B cell (primary cell): ENCODE measurements around the gene NTRK3. TPM values are rescaled to one million over a fixed set of nuclear protein-coding genes. Genes with fewer than 3 reads are reported as not detected.

Experiments
- ATAC-seq: fragments of 200-7000 bp; cut with Tn5 transposase; one replicate; pipeline ENCODE4 v1.10.0; 2021; ENCODE audit warnings: low read depth, mild to moderate bottlenecking, moderate number of reproducible peaks, moderate library complexity
- CTCF ChIA-PET: fragments of 350-600 bp; sonication (Branson Sonifier 250); formaldehyde crosslinking; loops from one replicate; lab custom pipeline; 2021; ENCODE audit warnings: antibody characterized with exemption, inconsistent platforms; lab: Charles Lee
- POLR2A ChIA-PET: fragments of 350-600 bp; sonication (Branson Sonifier 250); formaldehyde crosslinking; loops from one replicate; lab custom pipeline; 2021; ENCODE audit warnings: antibody characterized with exemption; lab: Charles Lee
- DNase-seq: peaks from one replicate; pipeline ENCODE4 v3.0.0; 2013
- H2AFZ ChIP-seq: 2 replicates; pipeline ENCODE4 v1.6.1; 2012; ENCODE audit warnings: mild to moderate bottlenecking, low read depth, low read length; ENCODE audit not compliant: insufficient read depth, poor library complexity, severe bottlenecking
- H3K27ac ChIP-seq, 2 donors: 1 replicate in 1 of 2; 2 replicates in 1 of 2; pipeline ENCODE4 v1.5.1; 2012 to 2013; ENCODE audit warnings: low read length in 2 of 2, mild to moderate bottlenecking in 2 of 2, moderate library complexity in 1 of 2
- H3K27me3 ChIP-seq, 4 experiments: fragments of 200-600 bp in 1 of 4; sonication (generic) in 1 of 4; replicated peaks in 1 of 4; 1 replicate in 2 of 4; 2 replicates in 2 of 4; pipeline versions ENCODE4 v1.6.1 to v1.7.0; 2013 to 2016; ENCODE audit warnings: low read length in 3 of 4, mild to moderate bottlenecking in 2 of 4, mixed read lengths in 1 of 4, moderate library complexity in 1 of 4; ENCODE audit not compliant: insufficient read depth in 4 of 4, control insufficient read depth in 3 of 4; ENCODE audit errors: control extremely low read depth in 1 of 4
- H3K36me3 ChIP-seq, 2 experiments: replicated peaks in 1 of 2; 1 replicate in 1 of 2; 2 replicates in 1 of 2; pipeline versions ENCODE4 v1.6.1 to v1.7.1; 2013; ENCODE audit warnings: low read length in 1 of 2; ENCODE audit not compliant: insufficient read depth in 2 of 2, control insufficient read depth in 1 of 2; ENCODE audit errors: control extremely low read depth in 1 of 2, extremely low read depth in 1 of 2
- H3K4me1 ChIP-seq, 2 donors: fragments of 200-600 bp in 1 of 2; sonication (generic) in 1 of 2; 1 replicate in 1 of 2; 2 replicates in 1 of 2; pipeline versions ENCODE4 v1.5.1 to v1.6.1; 2013 to 2017; ENCODE audit warnings: low read length in 2 of 2; ENCODE audit not compliant: control insufficient read depth in 2 of 2, insufficient read depth in 2 of 2
- H3K4me2 ChIP-seq: replicated peaks from 2 replicates; pipeline ENCODE3; 2012; ENCODE audit warnings: mild to moderate bottlenecking, low read depth, low read length; ENCODE audit not compliant: poor library complexity, severe bottlenecking
- H3K4me3 ChIP-seq, 5 experiments: fragments of 200-600 bp in 1 of 5; sonication (generic) in 1 of 5; 1 replicate in 3 of 5; 2 replicates in 2 of 5; pipeline versions ENCODE4 v1.5.1 to v1.7.0; 2011 to 2016; ENCODE audit warnings: low read length in 4 of 5, mild to moderate bottlenecking in 4 of 5, low read depth in 2 of 5, control low read depth in 1 of 5, moderate library complexity in 1 of 5; ENCODE audit not compliant: insufficient read depth in 1 of 5; ENCODE audit errors: control extremely low read depth in 1 of 5, extremely low read depth in 1 of 5
- H3K79me2 ChIP-seq: fragments of 200-600 bp; sonication (generic); one replicate; pipeline ENCODE4 v1.6.0; 2016; ENCODE audit warnings: low read length; ENCODE audit not compliant: control insufficient read depth, insufficient read depth
- H3K9ac ChIP-seq: fragments of 200-600 bp; sonication (generic); 2 replicates; pipeline ENCODE4 v1.6.1; 2017; ENCODE audit warnings: mild to moderate bottlenecking, low read length, moderate library complexity
- H3K9me3 ChIP-seq, 3 donors: one replicate each; pipeline versions ENCODE4 v1.6.1 to v1.7.1; 2013; ENCODE audit warnings: low read length in 2 of 3; ENCODE audit not compliant: control insufficient read depth in 2 of 3, insufficient read depth in 1 of 3; ENCODE audit errors: control extremely low read depth in 1 of 3
- H4K20me1 ChIP-seq: 2 replicates; pipeline ENCODE4 v1.6.0; 2012; ENCODE audit warnings: mild to moderate bottlenecking, low read length; ENCODE audit not compliant: insufficient read depth, control insufficient read depth, poor library complexity, severe bottlenecking
- H3K27ac Mint-ChIP-seq: one replicate; pipeline ENCODE4 v1.8.0; 2021; ENCODE audit warnings: mixed read lengths
- H3K27me3 Mint-ChIP-seq: one replicate; pipeline ENCODE4 v1.8.0; 2021; ENCODE audit warnings: mixed read lengths
- H3K4me1 Mint-ChIP-seq: one replicate; pipeline ENCODE4 v1.8.0; 2021; ENCODE audit warnings: mixed read lengths
- H3K4me3 Mint-ChIP-seq: one replicate; pipeline ENCODE4 v1.8.0; 2021; ENCODE audit warnings: mixed read lengths
- H3K9me3 Mint-ChIP-seq: one replicate; pipeline ENCODE4 v1.8.0; 2022; ENCODE audit warnings: mixed read lengths; ENCODE audit not compliant: insufficient read depth
- CTCF ChIP-seq: fragments of 200-600 bp; IDR thresholded peaks from one replicate; pipeline ENCODE4 v1.8.0; 2022; ENCODE audit warnings: antibody characterized with exemption, mild to moderate bottlenecking
- EZH2 ChIP-seq: IDR thresholded peaks from 2 replicates; pipeline ENCODE4 v1.6.1; 2012; ENCODE audit warnings: borderline replicate concordance, low read depth, mild to moderate bottlenecking, moderate library complexity, low read length; ENCODE audit not compliant: insufficient read depth, poor library complexity, severe bottlenecking
- WGBS: methylation state at CpG from one replicate; pipeline ENCODE4 v1.1.5; 2013; ENCODE audit warnings: missing lambda C conversion rate; ENCODE audit not compliant: insufficient coverage; 5-methylcytosine and 5-hydroxymethylcytosine counted together
- intact Hi-C: fragments of 100-400 bp; cut with micrococcal nuclease; formaldehyde crosslinking; loops from one replicate; pipeline ENCODE4 v1.10.0; 2022
- polyA plus RNA-seq: library from polyadenylated mRNA; depleted of rRNA; stranded (reverse); fragments of >200 nt; gene quantifications from 2 replicates; pipeline ENCODE4 v1.2.3, GENCODE V29; 2012
- total RNA-seq, 2 donors: library from RNA; stranded (reverse); fragments of 120-200 nt in 1 of 2; gene quantifications; 1 replicate in 1 of 2; 2 replicates in 1 of 2; pipeline versions ENCODE4 v1.2.3 to v1.2.4, GENCODE V29; 2013 to 2022

Gene NTRK3
- total and polyA plus RNA-seq, 2 donors (not counting 1 experiment from before 2014, with no cell fraction given), result not detected

DNA sequence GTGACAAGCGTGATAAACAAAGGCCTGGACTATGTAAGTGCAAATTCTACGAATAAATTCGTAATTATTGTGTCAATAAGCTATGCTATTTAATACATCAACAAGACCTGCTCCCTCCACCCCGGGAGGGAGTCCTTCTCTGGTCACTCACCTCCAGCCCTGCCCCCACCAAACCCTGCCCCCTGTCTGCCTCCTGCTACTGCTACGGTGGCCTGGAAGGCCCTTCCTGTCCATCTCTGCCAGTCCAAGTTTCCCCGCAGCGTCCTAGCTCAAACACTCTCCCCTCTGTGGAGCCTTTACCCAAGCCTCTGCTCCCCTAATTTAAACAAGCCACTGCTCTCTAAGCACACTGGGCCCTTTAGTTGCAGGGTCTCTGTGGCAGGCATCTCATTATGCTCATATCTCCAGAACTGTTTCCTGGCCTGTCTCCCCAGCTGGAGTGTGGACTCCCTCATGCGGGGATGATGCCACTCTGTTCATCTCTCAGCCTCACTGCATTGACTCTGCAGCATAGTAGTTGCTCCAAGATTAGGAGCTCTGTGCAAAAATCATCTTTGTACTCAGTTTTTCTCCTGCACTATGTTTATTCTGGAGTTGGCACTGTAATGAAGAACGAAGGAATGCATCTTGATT lies 241.2 kb downstream of the NTRK3 start:
- intact Hi-C loops, result no loop called here
- Histone ChIP-seq H4K20me1 (no peaks in the 10 kb centered on the region), H3K9me3 (no peaks in the 10 kb centered on the region), H3K4me2 (no peak overlapping the region), H3K27ac (no peak overlapping the region), H3K27me3 (no peaks in the 10 kb centered on the region), H3K9ac (no peak overlapping the region), H2AFZ (no peak overlapping the region), H3K79me2 (no peaks in the 10 kb centered on the region), H3K36me3 (no peaks in the 10 kb centered on the region), H3K4me3 (no peak overlapping the region), H3K4me1 (no peaks in the 10 kb centered on the region)
- no peak for TF ChIP-seq CTCF
- no peak for TF ChIP-seq EZH2
- no peak for ATAC-seq
- WGBS, result 82% methylated on average over 7 of the region's 9 CpGs
- Mint-ChIP-seq H3K27ac (no peak overlapping the region), H3K4me3 (no peak overlapping the region), H3K4me1 (no peaks in the 10 kb centered on the region), H3K9me3 (no peaks in the 10 kb centered on the region), H3K27me3 (no peaks in the 10 kb centered on the region)
- no peak for DNase-seq
- CTCF ChIA-PET, result no interaction called here
- POLR2A ChIA-PET, result no interaction called here

GRCh38 chr15:88014454-88015160 lies 241.9 kb downstream of the NTRK3 start:
- Histone ChIP-seq H3K36me3 (no peaks in the 10 kb centered on the region), H3K4me2 (no peak overlapping the region), H3K27ac (no peak overlapping the region), H4K20me1 (no peaks in the 10 kb centered on the region), H3K79me2 (no peaks in the 10 kb centered on the region), H3K4me3 (no peak overlapping the region), H3K9ac (no peak overlapping the region), H3K4me1 (no peaks in the 10 kb centered on the region), H3K9me3 (no peaks in the 10 kb centered on the region), H3K27me3 (no peaks in the 10 kb centered on the region), H2AFZ (no peak overlapping the region)
- no peaks in the 10 kb centered on the region for H3K9me3 Mint-ChIP-seq
- DNase-seq (no peak), ATAC-seq (no peak)
- WGBS, result 90% methylated on average over 4 of the region's 9 CpGs
- H3K27me3 Mint-ChIP-seq, result no peaks in the 10 kb centered on the region
- H3K27ac Mint-ChIP-seq, result no peak overlapping the region
- TF ChIP-seq EZH2 (no peak), CTCF (no peak)
- H3K4me1 Mint-ChIP-seq, result no peaks in the 10 kb centered on the region
- POLR2A ChIA-PET, result no interaction called here
- intact Hi-C loops, result no loop called here
- H3K4me3 Mint-ChIP-seq, result no peak overlapping the region
- CTCF ChIA-PET, result no interaction called here
